HepG2 (cell line): ENCODE results near the gene PRR15L. TPM values are rescaled to one million over a fixed set of nuclear protein-coding genes. Genes with fewer than 3 reads are reported as not detected.

Experiments used
- ATAC-seq: fragments of 200-7000 bp; cut with Tn5 transposase; 3 replicates; pipeline ENCODE4 v1.9.1; 2020; ENCODE audit warnings: mild to moderate bottlenecking, moderate library complexity
- BruUV-seq: library from RNA; stranded (reverse); fragments of 400-500 nt; replicated peaks from 2 replicates; lab custom pipeline; 2021; lab: Mats Ljungman, UMichigan
- CTCF ChIA-PET: fragments of 300-600 bp; formaldehyde crosslinking; extraction: SDS; loops from one replicate; lab custom pipeline; 2021; ENCODE audit warnings: low total read pairs, inconsistent platforms, low intra/inter-chr PET ratio; lab: Yijun Ruan, JAX
- POLR2A ChIA-PET: fragments of 350-600 bp; sonication (Branson Sonifier 250); formaldehyde crosslinking; loops from one replicate; lab custom pipeline; 2020; ENCODE audit warnings: antibody characterized with exemption, inconsistent platforms; lab: Yijun Ruan, JAX
- DNase-seq: peaks from one replicate; pipeline ENCODE4 v3.0.0-alpha.2; 2015; ENCODE audit warnings: low spot score
- FAIRE-seq: peaks from 3 replicates; lab custom pipeline; 2011; peaks lifted over from hg19 to GRCh38; lab: Jason Lieb, UNC
- H2AFZ ChIP-seq: one replicate; pipeline ENCODE4 v1.6.1; 2011; ENCODE audit warnings: low read length, inconsistent platforms
- H3K27ac ChIP-seq: fragments of 300-600 bp; 3 replicates; pipeline ENCODE4 v1.8.0; 2011; ENCODE audit warnings: mixed run types, mild to moderate bottlenecking, mixed read lengths, low read length, inconsistent platforms; ENCODE audit not compliant: insufficient read depth; ENCODE audit errors: extremely low read length
- H3K27me3 ChIP-seq, 2 experiments: fragments of 200-600 bp in 1 of 2; 2 replicates in 1 of 2; 3 replicates in 1 of 2; pipeline versions ENCODE4 v1.6.0 to v1.8.0; 2011; ENCODE audit warnings: low read length in 2 of 2, mild to moderate bottlenecking in 2 of 2, moderate library complexity in 2 of 2, inconsistent platforms in 1 of 2; ENCODE audit not compliant: insufficient read depth in 2 of 2, control insufficient read depth in 1 of 2
- H3K36me3 ChIP-seq, 2 experiments: fragments of 200-600 bp in 1 of 2; replicated peaks in 1 of 2; 2 replicates in 1 of 2; 3 replicates in 1 of 2; pipeline versions ENCODE4 v1.5.1 to v1.8.0; 2011; ENCODE audit warnings: low read length in 2 of 2, inconsistent platforms in 1 of 2; ENCODE audit not compliant: insufficient read depth in 2 of 2, control insufficient read depth in 1 of 2
- H3K4me1 ChIP-seq: 2 replicates; pipeline ENCODE4 v1.5.1; 2012; ENCODE audit warnings: low read length, inconsistent platforms; ENCODE audit not compliant: insufficient read depth
- H3K4me2 ChIP-seq: 2 replicates; pipeline ENCODE4 v1.6.0; 2011; ENCODE audit warnings: low read depth, low read length, inconsistent platforms
- H3K4me3 ChIP-seq, 3 experiments: fragments of 200-600 bp in 1 of 3; sonication (generic), shearing (Covaris generic) in 1 of 3; replicated peaks in 1 of 3; 2 replicates each; pipeline ENCODE4 v1.5.1; 2011 to 2016; ENCODE audit warnings: low read length in 3 of 3, inconsistent platforms in 2 of 3, low read depth in 2 of 3, mild to moderate bottlenecking in 2 of 3, control low read depth in 1 of 3, mixed read lengths in 1 of 3; ENCODE audit not compliant: insufficient read depth in 1 of 3
- H3K79me2 ChIP-seq: one replicate; pipeline ENCODE4 v1.6.1; 2011; ENCODE audit warnings: low read length, inconsistent platforms; ENCODE audit not compliant: insufficient read depth
- H3K9ac ChIP-seq: 2 replicates; pipeline ENCODE4 v1.6.0; 2011; ENCODE audit warnings: mild to moderate bottlenecking, low read depth, low read length, inconsistent platforms; ENCODE audit not compliant: insufficient read depth
- H3K9me3 ChIP-seq: 2 replicates; pipeline ENCODE4 v1.5.1; 2012; ENCODE audit warnings: mild to moderate bottlenecking, low read length
- H4K20me1 ChIP-seq: 2 replicates; pipeline ENCODE4 v1.6.0; 2011; ENCODE audit warnings: inconsistent platforms, mild to moderate bottlenecking, low read length, moderate library complexity; ENCODE audit not compliant: insufficient read depth
- AGO1 ChIP-seq: fragments of 200-400 bp; formaldehyde crosslinking; IDR thresholded peaks from 2 replicates; pipeline ENCODE4 v1.6.1; 2017; ENCODE audit warnings: mild to moderate bottlenecking, low read depth, low read length, moderate library complexity; ENCODE audit not compliant: poor library complexity, severe bottlenecking
- BHLHE40 ChIP-seq: IDR thresholded peaks from 2 replicates; pipeline ENCODE4 v1.6.1; 2011; ENCODE audit warnings: low read length, improper control_type of control experiment
- EEA1 ChIP-seq: sonication (generic); formaldehyde crosslinking; IDR thresholded peaks from 2 replicates; pipeline ENCODE4 v1.5.1; 2020; ENCODE audit warnings: mild to moderate bottlenecking, missing genetic modification reagents, borderline replicate concordance
- ISL2 ChIP-seq: sonication (generic); formaldehyde crosslinking; IDR thresholded peaks from 2 replicates; pipeline ENCODE4 v1.5.0; 2020; ENCODE audit warnings: missing genetic modification reagents
- MEF2D ChIP-seq: sonication (generic); formaldehyde crosslinking; IDR thresholded peaks from 2 replicates; pipeline ENCODE4 v1.5.1; 2020; ENCODE audit warnings: mild to moderate bottlenecking, missing genetic modification reagents
- MYNN ChIP-seq: sonication (generic); formaldehyde crosslinking; IDR thresholded peaks from 2 replicates; pipeline ENCODE4 v1.4.0; 2020; ENCODE audit warnings: mild to moderate bottlenecking, low read depth, missing genetic modification reagents
- NAIF1 ChIP-seq: sonication (generic); formaldehyde crosslinking; IDR thresholded peaks from 2 replicates; pipeline ENCODE4 v1.5.0; 2020; ENCODE audit warnings: mild to moderate bottlenecking, missing genetic modification reagents, borderline replicate concordance
- NBN ChIP-seq: fragments of 450-650 bp; conservative IDR thresholded peaks from 2 replicates; pipeline ENCODE4 v1.6.1; 2017
- PATZ1 ChIP-seq: sonication (generic); formaldehyde crosslinking; IDR thresholded peaks from 2 replicates; pipeline ENCODE4 v1.4.0; 2020; ENCODE audit warnings: missing genetic modification reagents
- PHF8 ChIP-seq: sonication (generic); formaldehyde crosslinking; IDR thresholded peaks from 2 replicates; pipeline ENCODE4 v1.5.0; 2020; ENCODE audit warnings: missing genetic modification reagents
- PPARG ChIP-seq: conservative IDR thresholded peaks from 2 replicates; pipeline ENCODE4 v1.6.1; 2016; ENCODE audit warnings: missing biosample characterization, missing genetic modification reagents
- THAP11 ChIP-seq: IDR thresholded peaks from 2 replicates; pipeline ENCODE4 v1.6.1; 2016; ENCODE audit warnings: missing biosample characterization, missing genetic modification reagents
- ZBTB42 ChIP-seq: sonication (generic); formaldehyde crosslinking; IDR thresholded peaks from 2 replicates; pipeline ENCODE4 v1.5.0; 2020; ENCODE audit warnings: mild to moderate bottlenecking, missing genetic modification reagents
- ZFP36L2 ChIP-seq: sonication (generic); formaldehyde crosslinking; IDR thresholded peaks from 2 replicates; pipeline ENCODE4 v1.4.0; 2020; ENCODE audit warnings: missing genetic modification reagents
- ZNF3 ChIP-seq: IDR thresholded peaks from 2 replicates; pipeline ENCODE4 v1.7.0; 2017; ENCODE audit warnings: inconsistent platforms
- ZNF543 ChIP-seq: sonication (generic); formaldehyde crosslinking; IDR thresholded peaks from 2 replicates; pipeline ENCODE4 v1.4.0; 2020; ENCODE audit warnings: mild to moderate bottlenecking, missing genetic modification reagents
- ZSCAN21 ChIP-seq: sonication (generic); formaldehyde crosslinking; IDR thresholded peaks from 2 replicates; pipeline ENCODE4 v1.8.0; 2022; ENCODE audit warnings: mild to moderate bottlenecking, missing genetic modification reagents, moderate library complexity, borderline replicate concordance
- WGBS: methylation state at CpG from one replicate; pipeline ENCODE4 v1.1.6; 2017; ENCODE audit warnings: low lambda C conversion rate; 5-methylcytosine and 5-hydroxymethylcytosine counted together
- in situ Hi-C: cut with HindIII; loops from 2 replicates; pipeline ENCODE4 v1.10.0; 2017; ENCODE audit warnings: low pct_unique_long_range_greater_than_20kb; ENCODE audit not compliant: extremely low pct_ligation_motif_present
- intact Hi-C: fragments of 100-400 bp; cut with micrococcal nuclease; formaldehyde crosslinking; loops from one replicate; pipeline ENCODE4 v1.10.0; 2022; ENCODE audit not compliant: unreplicated experiment
- polyA plus RNA-seq, 8 experiments: library from polyadenylated mRNA; depleted of rRNA in 3 of 8; stranded (reverse) in 7 of 8; unstranded in 1 of 8; fragments of >200 nt; fragmentation: Illumina TruSeq in 4 of 8; extraction: Trizol in 4 of 8; gene quantifications; 2 replicates each; pipeline versions ENCODE4 v1.2.1 to v1.2.3, GENCODE V29; 2011 to 2016; ENCODE audit warnings: low read depth in 4 of 8, missing spikeins in 1 of 8, mixed read lengths in 1 of 8; ENCODE audit not compliant: insufficient read depth in 1 of 8
- total RNA-seq, 5 experiments: library from RNA; depleted of rRNA; stranded (reverse); fragments of >200 nt; fragmentation: Illumina TruSeq; extraction: Trizol; gene quantifications; 2 replicates each; pipeline ENCODE4 v1.2.3, GENCODE V29; 2016; ENCODE audit warnings: low read depth in 1 of 5

The PRR15L gene
- total and polyA plus RNA-seq, 2 of the 13 experiments (the other 11 are each of a cell fraction or from before 2014, with no cell fraction given) = 0.44 to 2.0 TPM

GRCh38 chr17:47993964-47994363 is 36.3 kb upstream of the PRR15L start:
- Histone ChIP-seq H4K20me1 (no peaks in the 10 kb centered on the region), H3K4me2 (no peak overlapping the region), H2AFZ (no peak overlapping the region), H3K4me3 (no peak overlapping the region), H3K9me3 (no peaks in the 10 kb centered on the region), H3K9ac (no peak overlapping the region), H3K79me2 (no peaks in the 10 kb centered on the region), H3K4me1 (peaks cover 36% of the 10 kb centered on the region), H3K36me3 (no peaks in the 10 kb centered on the region), H3K27ac (no peak overlapping the region), H3K27me3 (peaks cover 3 to 57% of the 10 kb centered on the region in 2 experiments; a peak in 3 of 5 replicates)
- no peak for ATAC-seq
- DNase-seq = no peak
- BruUV-seq = no TSS peak
- no peak for TF ChIP-seq PATZ1
- no peak for FAIRE-seq
- POLR2A ChIA-PET = interaction anchor here (1.3 kb wide), 1 partner anchor 23 kb away, joined by 3 read pairs; the partner anchor contains the start of gene CDK5RAP3
- CTCF ChIA-PET = no interaction called here
- in situ Hi-C loops = no loop called here
- intact Hi-C loops = no loop called here
- WGBS = 43% methylated on average over 5 of the region's 5 CpGs

- no TSS peak for BruUV-seq
- H3K36me3 ChIP-seq = no peaks in the 10 kb centered on the region
- no peak for ATAC-seq
- H3K4me1 ChIP-seq = peaks cover 37% of the 10 kb centered on the region
- intact Hi-C loops = no loop called here
- peaks cover 3 to 57% of the 10 kb centered on the region in 2 experiments; a peak in 3 of 5 replicates for H3K27me3 ChIP-seq
- no peak overlapping the region for H3K4me3 ChIP-seq
- no peak overlapping the region for H3K27ac ChIP-seq
- in situ Hi-C loops = no loop called here
- no peak overlapping the region for H2AFZ ChIP-seq
- no peak for DNase-seq
- no peak overlapping the region for H3K9ac ChIP-seq
- H3K9me3 ChIP-seq = no peaks in the 10 kb centered on the region
- H3K79me2 ChIP-seq = no peaks in the 10 kb centered on the region
- no peak overlapping the region for H3K4me2 ChIP-seq
- no peaks in the 10 kb centered on the region for H4K20me1 ChIP-seq
- ChIA-PET CTCF (no interaction called here), POLR2A (interaction anchor here (1.3 kb wide), 1 partner anchor 22 kb away, joined by 3 read pairs; the partner anchor contains the start of gene CDK5RAP3)
- 40% methylated on average over 9 of the region's 9 CpGs for WGBS
- no peak for FAIRE-seq
- no peak for TF ChIP-seq MYNN
- TF ChIP-seq ZNF3 = no peak
- TF ChIP-seq ZBTB42 (CRISPR knock-in tag) = no peak
- TF ChIP-seq EEA1 (CRISPR knock-in tag) = no peak
- no peak for TF ChIP-seq BHLHE40
- TF ChIP-seq PPARG (CRISPR knock-in tag) = no peak
- TF ChIP-seq NBN = no peak
- no peak for TF ChIP-seq ZFP36L2 (CRISPR knock-in tag)
- TF ChIP-seq ZSCAN21 (CRISPR knock-in tag) = no peak
- TF ChIP-seq PHF8 (CRISPR knock-in tag) = no peak
- TF ChIP-seq ZNF543 (CRISPR knock-in tag) = no peak
- TF ChIP-seq THAP11 (CRISPR knock-in tag) = no peak
- TF ChIP-seq AGO1 = no peak
- no peak for TF ChIP-seq MEF2D
- TF ChIP-seq ISL2 = no peak
- TF ChIP-seq NAIF1 (CRISPR knock-in tag) = no peak
Measured at GRCh38 chr17:47993031-47993564, 35.4 kb upstream of the PRR15L start.
